Astrocyte of the spinal cord (primary cell): ENCODE results near the gene SYCE1L.

Source experiments
- DNase-seq: peaks from one replicate; pipeline ENCODE4 v3.0.0; 2011; ENCODE audit warnings: low read depth, low spot score
- H3K4me3 ChIP-seq: 2 replicates; pipeline ENCODE4 v1.5.1; 2011; ENCODE audit warnings: low read depth, mild to moderate bottlenecking, low read length, moderate library complexity
- CTCF ChIP-seq: IDR thresholded peaks from 2 replicates; pipeline ENCODE4 v1.5.1; 2012; ENCODE audit warnings: low read depth, mild to moderate bottlenecking, low read length, inconsistent platforms
- in situ Hi-C: cut with HindIII; loops from 2 replicates; pipeline ENCODE4 v1.10.0; 2017; ENCODE audit warnings: low sequenced_read_pairs

SYCE1L gene

GRCh38 chr16:77246150-77246549 lies 46.9 kb downstream of the SYCE1L start:
- no peak for TF ChIP-seq CTCF
- no peak overlapping the region for H3K4me3 ChIP-seq
- in situ Hi-C loops: no loop called here
- no peak for DNase-seq

DNA sequence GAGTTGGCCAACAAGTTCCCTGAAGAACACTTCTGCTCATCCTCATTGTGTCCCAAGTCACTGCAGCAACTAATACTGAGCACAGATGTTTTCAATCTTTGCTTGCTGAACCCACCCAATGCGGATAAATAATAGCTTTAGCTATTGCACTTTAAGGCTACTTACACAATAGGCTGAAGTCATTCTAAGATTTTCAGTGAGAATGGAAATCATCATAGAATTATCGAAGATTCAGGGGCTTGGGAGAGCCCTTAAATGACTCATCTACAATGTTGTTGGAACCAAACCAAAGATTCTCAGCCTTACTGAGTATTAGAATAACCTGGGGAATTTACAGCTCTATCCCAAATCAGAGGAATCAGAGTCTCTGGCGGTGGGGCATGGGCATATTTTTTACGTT lies 51.2 kb downstream of the SYCE1L start:
- peak; percentile 38 for DNase-seq
- no peak overlapping the region for H3K4me3 ChIP-seq
- no peak for TF ChIP-seq CTCF
- in situ Hi-C loops: no loop called here
